UCSD-AML1 (cell line): Measurements from ENCODE around the gene WDR90.

ENCODE experiments used
- DNase-seq: peaks from one replicate; lab custom pipeline; 2025; ENCODE audit not compliant: unreplicated experiment; lab: John Stamatoyannopoulos, UW

Gene WDR90

DNA sequence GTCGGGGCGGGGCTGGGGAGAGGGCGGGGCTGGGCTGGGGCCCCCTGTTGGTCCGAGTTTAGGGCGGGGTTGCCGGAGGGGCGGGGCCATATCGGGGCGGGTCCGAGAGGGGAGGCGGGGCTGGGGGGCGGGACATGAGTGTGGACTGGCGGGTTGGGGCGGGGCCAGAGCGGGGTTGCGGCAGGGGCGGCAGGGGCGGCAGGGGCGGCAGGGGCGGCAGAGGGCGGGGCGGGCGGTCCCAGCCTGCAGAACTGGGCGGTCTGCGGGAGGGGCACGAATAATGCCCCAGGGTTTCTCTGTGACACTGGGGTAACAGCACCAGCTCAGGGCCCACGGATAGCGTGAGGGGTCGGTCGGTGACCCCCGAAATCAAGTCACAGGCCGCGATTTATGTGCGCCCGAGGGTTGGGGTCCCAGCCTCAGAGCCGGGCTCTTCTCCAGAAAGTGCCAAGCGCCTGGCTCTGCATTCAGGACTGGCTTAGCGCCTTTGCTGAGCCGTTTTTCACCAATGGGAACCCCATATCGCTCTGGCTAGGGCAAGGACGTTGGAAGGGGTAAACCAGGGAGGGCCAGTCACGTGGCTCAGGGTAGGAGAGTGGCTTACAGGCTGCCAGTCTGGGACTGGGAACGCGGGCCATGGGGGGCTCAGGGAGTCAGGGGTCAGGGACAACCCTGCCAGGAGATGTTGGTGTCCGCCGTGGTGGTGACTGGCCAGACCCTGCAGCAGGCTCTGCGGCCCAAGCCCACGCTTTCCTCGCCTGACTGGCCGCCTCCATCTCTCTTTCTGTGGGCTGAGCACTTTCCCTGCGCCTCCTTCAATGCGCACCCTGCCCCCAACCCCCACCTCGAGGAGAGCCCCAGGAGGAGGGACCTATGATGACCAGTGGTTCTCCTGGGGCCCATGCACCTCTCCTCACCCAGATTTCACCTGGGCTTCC, 11.8 kb upstream of the WDR90 start:
- DNase-seq, result peak; percentile 94

DNA sequence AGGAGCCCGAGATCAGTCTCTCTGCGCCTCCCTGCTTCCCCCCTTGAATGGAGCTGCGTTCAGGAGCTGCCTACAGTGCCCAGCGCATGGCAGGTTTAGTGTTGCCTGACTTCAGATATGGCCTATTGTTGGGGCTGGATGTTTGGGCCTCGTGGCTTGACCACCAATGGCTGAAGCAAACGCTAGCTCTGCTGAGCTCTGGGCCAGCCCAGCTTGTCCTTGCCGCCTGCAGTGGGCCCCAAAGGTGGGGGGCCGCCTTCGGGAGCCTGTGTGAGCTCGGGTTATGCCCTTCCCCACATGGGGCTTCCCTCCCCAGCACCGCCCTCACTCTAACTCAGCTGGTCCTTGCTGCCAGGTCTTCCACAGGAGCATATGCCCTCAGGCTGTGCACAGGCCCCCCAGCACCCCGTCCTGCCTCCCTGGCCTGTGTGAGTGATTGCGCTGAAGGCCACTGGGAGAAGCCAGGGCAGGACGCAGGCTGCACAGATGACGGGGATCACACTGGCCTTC, 11.1 kb upstream of the WDR90 start:
- DNase-seq, result no peak

DNA sequence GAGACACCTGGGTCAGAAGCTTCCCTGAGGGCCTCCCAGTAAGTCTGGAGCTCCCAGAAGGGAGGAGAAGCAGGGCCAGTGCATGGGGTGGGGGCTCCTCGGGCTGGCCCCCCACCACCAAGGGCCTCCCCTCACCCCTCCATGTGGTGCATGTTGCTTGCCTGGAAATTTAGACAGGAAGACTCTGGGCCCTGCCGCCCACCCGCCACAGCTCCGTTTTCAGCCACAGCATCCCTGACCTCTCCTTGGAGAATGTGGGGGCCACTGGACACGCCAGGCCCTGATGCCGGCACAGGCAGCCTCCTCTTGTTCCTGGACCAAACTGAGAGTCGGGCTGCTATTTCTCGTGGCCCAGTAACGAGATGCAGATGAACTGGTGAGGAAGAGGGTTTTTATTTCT, 10.3 kb upstream of the WDR90 start:
- no peak for DNase-seq

DNA sequence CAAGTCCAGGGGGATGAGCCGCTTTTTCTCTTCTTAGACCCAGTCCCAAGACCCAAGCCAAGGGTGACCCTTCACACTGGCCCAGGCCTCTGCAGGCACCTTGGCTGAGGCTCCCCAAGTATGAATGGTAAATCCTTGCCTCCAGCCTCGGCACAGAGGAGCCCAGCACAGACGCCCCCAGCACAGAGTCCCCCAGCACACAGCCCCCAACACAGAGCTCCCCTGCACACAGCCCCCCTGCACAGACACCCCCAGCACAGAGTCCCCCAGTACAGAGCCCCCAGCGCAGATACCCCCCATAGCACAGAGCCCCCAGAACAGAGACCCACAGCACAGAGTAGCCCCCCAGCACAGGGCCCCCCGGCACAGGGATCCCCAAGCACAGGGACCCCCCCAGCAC, 8.6 kb upstream of the WDR90 start:
- DNase-seq, result no peak

DNA sequence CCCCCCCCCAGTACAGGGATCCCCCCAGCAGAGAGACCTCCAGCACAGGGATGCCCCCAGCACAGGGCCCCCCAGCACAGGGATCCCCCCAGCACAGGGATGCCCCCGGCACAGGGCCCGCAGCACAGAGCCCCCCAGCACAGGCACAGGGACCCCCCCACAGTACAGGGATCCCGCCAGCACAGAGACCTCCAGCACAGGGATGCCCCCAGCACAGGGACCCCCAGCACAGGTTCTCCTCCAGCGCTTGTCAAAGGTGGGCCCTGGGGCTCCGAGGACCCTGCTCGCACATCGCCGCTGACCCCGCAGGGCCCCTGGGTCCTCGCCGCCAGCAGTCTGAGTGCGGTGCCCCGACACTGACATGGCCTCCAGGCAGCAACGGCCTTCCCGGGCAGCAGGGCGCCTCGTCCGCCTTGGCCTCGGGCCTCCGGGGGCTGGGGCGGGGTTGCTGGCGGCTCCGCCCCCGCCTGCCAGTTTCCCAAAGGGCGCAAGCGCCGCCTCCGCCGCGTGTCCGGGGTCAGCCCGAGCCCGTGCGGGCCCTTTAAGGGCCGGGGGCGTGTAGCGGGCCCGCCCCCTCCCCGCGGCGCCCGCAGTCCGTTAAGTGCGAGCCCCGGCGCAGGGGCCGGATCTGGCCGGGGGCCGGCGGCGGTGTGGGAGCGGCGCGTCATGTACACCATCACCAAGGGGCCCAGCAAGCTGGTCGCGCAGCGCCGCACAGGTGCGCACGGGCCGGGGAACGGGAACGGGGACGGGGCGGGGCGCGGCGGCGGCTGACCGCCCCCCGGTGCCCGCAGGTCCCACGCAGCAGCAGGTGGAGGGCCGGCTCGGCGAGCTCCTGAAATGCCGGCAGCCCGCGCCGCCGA, 7.6 kb upstream of the WDR90 start, which contains the start of gene MCRIP2:
Gene MCRIP2 (plus strand): TSS at position 503 of the 863 bp plus-strand sequence. CDS start 164 bp downstream, at position 667.
- peak; percentile 91 for DNase-seq

DNA sequence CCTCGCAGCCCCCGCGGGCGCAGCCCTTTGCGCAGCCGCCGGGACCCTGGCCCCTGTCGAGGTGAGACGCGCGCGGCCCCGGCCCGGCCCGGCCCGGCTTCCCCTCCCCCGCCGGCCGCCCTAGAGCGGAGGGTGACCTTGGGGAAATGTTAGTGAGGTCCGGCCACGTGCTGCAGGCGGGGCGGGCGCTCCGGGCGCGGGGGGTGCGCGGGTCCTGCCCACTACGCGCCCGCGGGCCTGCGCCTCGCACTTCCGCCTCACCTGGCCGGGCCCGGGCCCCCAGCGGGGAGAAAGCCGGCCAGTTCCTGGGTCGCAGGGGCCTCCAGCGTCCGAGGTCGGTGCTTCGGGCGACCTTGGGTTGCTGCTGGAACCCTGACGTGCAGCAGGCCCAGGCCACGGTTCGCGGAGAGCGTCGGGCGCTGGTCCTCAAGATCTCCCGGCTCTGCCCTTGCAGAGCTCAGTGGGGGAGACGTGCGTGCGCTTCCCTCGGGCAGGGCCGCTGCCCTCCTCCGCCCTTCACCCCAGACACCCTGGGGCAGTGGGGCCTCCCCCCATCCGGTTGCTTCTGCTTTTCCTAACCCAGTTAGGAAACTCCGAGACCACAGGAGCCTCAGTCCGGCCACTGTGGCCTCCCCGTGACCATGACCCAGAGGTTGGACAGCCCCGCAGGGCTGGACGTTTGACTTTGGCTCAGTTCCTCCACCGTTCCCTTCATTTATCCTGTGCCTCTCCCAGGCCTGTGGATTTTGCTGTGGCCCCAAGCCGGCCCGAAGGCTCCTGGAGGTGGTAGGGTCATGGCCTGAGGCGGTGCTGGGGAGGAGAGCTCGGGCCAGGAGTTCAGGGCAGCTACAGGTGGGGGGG, 6.7 kb upstream of the WDR90 start:
- peak; percentile 45 for DNase-seq

DNA sequence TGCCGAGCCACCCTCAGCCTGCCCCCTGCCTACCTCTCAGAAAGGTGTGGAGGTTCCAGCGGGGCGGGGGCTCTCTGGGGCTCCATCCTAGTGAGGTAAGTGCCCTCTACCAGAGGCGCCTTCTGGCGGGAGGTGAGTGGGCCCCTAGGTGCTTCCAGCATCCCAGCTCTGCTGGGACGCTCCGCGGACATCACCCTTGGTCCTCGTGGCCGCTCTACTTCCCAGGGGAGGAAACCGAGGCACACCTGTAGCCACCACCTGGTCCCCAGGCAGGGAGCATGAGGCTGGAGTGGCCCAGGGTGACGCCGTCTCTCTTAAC, 6.2 kb upstream of the WDR90 start:
- DNase-seq, result no peak

DNA sequence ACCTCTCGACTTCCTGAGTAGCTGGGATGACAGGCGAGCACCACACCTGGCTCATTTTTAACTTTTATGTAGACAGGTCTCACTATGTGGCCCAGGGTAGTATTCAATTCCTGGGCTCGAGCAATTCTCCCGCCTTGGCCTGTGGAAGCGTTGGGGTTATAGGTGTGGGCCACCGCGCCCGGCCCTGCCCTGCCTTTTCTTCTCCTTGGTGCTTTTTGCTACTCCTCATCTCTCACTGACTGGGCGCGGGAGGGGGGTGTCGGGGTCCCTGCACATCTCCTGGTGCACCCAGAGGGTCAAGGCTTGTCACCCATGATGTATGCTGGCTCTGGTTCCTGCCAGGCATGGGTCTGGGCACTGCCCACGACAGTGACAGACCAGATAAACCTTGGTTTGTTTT, 4.6 kb upstream of the WDR90 start:
- DNase-seq, result no peak

DNA sequence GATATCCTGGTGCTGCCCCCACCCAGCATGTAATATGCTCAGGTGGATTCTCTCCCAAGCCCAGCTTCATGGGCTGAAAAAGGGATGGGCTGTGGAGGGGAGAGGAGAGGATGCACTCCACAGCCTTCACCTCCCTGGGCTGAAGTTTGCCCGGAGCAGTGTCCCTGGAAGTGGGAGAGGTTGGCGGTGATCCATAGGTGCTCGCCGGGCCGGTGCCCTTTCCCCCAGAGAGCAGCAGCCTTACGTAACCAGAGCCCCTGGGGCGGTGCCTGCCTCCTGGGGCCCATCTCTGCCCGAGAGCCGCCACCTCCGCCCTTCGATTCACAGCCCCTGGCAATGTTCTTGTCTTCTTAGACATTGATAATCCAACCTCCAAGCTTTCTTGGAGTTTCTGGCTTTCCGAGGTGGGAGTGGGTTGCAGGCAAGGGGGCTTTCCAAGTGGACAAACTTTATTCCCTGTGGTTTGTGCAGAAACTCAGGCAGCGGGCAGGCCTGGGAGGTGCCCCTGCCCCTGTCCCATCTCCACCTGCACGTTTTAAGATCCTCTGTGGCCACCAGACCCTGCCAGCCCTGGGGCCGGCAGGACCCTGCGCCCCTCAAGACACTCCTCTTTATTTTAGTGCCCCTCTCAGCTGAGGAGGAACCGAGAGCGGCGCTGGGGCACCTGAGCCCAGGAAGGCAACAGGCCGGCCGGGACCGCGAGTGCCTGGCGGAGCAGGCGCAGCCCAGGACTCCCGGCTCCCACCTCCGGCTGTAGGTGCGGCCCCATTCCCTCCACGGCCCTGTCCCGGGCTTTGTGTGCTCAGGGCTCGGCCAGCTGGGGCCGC, 3.1 kb upstream of the WDR90 start:
- DNase-seq, result no peak

DNA sequence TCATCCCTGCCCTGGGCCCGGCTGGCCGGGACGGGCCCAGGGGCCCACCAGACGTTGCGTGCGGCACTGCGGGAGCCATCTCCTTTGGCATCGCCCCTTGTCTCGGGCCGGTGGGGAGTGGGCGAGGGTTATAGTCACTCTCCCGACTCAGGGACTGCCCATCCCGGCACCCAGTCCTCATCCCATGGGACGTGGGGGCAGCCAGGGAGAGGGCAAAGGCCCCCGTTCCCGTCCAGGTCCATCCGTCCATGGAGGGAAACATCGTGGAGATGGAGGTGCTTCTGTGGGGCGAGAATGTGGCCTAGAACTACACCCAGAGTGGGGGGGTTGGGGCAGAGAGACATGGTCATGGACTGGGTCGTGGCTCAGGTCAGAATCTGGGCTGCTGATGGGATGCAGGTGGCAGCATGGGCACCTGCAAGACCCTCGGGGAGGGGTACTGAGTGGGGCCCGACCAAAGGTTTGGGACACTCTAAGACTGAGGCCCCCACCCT, 2.4 kb upstream of the WDR90 start:
- DNase-seq, result no peak

DNA sequence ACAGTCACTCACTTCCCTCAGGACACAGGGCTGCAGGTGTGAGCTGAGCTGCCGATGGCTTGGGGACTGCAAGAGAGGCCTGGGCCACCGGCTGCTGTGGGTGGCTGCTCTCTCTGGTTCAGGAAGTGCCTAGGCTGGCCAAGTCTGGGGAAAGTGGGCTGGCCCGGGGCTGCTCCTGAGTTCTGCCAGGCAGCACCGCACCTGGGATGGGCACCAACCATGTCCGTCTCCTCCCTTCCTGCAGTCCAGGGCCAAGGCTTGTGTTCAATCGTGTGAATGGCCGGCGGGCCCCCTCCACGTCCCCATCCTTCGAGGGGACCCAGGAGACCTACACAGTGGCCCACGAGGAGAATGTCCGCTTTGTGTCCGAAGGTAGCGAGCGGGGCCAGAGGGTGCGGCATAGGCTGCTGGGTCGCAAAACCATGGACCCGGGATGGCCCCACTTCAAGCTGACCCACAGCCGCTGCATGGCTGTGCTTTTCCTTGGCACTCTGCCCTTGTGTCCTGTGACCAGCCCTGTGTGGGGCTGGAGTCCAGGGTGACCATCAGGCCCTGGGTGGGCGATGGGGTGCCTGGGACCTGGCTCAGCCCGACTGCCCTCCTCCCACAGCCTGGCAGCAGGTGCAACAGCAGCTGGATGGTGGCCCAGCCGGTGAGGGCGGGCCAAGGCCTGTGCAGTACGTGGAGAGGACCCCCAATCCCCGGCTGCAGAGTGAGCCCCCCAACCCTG, 1.8 kb upstream of the WDR90 start:
- DNase-seq, result no peak

DNA sequence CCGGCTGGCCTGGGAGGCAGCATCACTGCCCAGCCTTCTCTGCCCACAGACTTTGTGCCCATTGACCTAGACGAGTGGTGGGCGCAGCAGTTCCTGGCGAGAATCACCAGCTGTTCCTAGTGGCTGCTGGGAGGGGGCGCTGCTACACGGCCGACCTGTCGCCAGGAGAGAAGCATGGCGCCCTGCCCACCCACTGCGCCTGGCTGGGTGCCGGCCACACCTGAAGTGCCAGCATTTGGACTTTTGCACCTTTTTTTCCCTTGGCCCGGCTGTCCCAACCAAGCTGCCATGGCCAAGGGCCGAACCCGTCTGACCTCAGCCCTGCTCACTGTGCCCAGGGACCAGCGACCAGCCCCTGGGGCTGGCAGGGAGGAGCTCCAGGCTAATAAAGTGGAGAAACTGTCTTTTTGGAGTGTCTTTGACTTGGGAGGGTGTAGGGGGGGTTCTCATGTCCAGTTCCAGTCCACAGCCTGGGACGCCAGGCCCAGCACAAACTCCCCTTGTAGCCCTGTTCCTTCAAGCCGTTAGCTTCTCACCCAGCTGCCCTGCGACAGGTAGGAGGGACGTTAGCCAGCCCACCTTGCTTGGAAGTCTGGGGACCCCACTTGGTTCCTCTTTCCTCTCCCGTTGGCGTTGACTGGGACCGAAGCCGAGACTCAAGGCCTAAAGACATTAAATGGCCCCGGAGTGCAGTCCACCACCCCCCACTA, 939 bp upstream of the WDR90 start:
- DNase-seq, result peak; percentile 59

DNA sequence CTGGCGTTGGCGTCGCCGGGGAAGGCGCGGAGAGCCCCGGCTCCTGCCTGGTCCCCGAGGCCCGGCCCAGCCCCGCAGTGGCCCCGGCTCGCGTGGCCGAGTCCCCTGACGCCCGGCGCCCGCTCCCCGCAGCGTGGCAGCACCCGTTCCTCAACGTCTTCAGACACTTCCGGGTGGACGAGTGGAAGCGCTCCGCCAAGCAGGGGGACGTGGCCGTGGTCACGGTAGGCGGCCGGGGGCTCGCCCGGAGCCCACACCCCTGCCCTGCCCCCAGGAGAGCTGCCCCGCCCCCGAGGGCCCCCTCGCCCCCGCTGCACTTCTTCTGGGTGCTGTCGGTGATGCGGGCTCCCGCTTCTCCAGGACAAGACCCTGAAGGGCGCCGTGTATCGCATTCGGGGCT, 466 bp downstream of the WDR90 start:
- no peak for DNase-seq

DNA sequence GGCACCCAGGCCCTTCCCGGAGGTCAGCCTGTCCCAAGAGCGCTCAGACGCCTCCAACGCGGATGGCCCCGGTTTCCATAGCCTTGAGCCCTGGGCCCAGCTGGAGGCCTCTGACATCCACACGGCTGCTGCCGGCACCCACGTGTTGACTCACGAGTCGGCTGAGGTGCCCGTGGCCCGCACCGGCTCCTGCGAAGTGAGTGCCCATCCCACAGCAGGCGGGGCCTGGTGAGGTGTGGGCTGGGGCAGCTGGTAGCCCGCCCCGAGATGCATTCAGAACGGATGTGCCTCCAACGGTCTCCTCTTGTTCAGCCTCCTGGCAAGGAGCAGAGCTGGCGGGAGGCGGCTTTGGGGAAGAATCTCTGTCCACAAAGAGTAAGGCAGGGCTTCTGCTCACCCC, 2.7 kb downstream of the WDR90 start:
- DNase-seq, result no peak

DNA sequence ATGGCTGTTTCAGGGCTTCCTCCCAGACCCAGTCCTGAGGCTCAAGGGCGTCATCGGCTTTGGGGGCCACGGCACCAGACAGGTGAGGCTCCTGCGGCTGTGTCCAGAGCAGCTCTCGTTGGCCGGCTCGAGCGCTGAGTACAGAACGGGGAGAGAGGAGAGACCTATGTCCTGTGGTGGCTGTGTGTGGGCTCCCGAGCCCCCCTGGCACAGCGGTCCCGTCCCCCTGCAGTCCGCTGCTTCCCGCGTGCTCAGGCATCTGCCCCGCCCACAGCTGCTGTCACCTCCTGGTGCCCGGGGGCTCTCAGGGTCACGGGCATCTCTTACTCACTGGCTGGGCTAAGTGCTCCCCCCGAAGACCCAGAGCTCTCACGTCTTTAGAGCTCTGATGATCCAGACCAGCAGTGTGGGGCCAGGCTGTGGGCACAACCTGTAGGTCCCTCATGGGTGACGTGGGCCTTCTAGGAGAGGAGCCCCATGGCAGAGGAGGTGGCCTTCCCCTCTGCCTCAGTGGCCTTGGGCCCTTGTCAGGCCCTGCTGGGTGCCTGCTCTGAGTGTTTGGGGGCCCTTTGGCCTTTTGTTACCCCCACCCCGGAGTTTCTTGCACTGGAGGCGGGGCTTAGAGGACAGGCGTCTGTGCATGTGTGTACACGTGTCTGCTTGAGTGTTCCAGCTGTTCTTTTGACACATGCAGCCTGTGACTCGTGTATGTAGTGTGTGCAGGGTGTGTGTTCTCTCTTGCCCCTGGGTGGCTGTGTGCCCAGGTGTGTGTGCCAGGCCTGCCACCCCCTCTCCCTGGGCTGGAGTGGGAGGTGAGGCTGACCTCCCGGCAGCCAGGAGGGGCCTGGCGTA, 3.5 kb downstream of the WDR90 start:
- no peak for DNase-seq

DNA sequence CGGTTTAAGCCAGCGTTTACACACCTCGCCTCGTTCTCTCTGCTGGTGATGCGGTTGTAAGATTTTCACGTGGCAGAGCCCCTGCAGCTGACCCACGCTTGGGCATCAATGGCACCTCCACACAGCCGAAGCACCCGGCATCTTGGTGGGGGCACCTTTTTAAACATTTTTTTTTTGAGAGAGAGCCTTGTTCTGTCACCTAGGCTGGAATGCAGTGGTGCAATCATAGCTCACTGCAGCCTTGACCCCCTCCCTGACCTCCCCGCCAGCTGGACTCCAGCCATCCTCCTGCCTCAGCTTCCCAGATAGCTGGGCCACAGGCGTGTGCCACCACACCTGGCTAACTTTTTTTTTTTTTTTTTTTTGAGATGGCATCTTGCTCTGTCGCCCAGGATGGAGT, 4.9 kb downstream of the WDR90 start:
- DNase-seq, result no peak

DNA sequence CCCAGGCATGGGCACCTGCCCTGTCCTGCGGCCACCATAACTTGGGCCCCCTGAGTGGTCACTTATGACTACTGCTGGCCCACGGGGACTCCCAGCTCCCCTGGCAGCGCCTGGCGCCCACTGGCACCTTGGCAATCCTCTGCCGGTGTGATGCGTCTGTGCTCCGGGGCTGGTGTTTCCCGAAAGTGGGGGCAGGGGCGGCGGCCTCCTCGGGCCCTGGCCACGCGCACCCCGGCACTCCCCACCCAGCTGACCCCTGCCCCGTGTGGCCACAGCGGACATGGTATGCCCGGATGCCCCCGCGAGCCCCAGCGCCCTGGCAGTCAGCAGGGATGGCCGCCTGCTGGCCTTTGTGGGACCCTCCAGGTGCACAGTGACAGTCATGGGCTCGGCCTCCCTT, 8.3 kb downstream of the WDR90 start:
- no peak for DNase-seq
